GM23338 (cell line): Measurements from ENCODE around the gene TNNI2.

Experiments used
- CREB1 ChIP-seq: fragments of 250-450 bp; sonication (Bioruptor Pico); IDR thresholded peaks from 2 replicates; pipeline ENCODE4 v1.5.0; 2020; ENCODE audit warnings: low read depth, mild to moderate bottlenecking, moderate library complexity
- CTCF ChIP-seq, 2 experiments: fragments of 200-600 bp in 1 of 2; sonication (generic) in 1 of 2; conservative IDR thresholded peaks; 2 replicates each; pipeline versions ENCODE4 v1.5.1 to v1.6.1; 2016 to 2017; ENCODE audit warnings: antibody characterized with exemption in 2 of 2, low read depth in 2 of 2, mild to moderate bottlenecking in 2 of 2, moderate library complexity in 1 of 2
- EZH2 ChIP-seq: fragments of 200-600 bp; sonication (generic); IDR thresholded peaks from one replicate; pipeline ENCODE4 v1.8.0; 2017; ENCODE audit warnings: antibody characterized with exemption, mild to moderate bottlenecking, low read depth; ENCODE audit not compliant: unreplicated experiment

GRCh38 chr11:1847006-1847735 is 8.4 kb downstream of the TNNI2 start:
- TF ChIP-seq CTCF (conservative IDR thresholded peaks at IDR 0.05; ENCODE audit: low read depth in 2 of 2) (no peak), CREB1 (no peak), EZH2 (no peak)
